ENCODE results near the gene SEZ6L. TPM values are rescaled to one million over a fixed set of nuclear protein-coding genes. Genes with fewer than 3 reads are reported as not detected.

Gene SEZ6L
- total RNA-seq, 4 donors from 2014 or later: 0.14 to 0.16 TPM; not detected in 2

GRCh38 chr22:26357281-26357680, 188.0 kb downstream of the SEZ6L start:
- Histone ChIP-seq H3K27ac (no peak overlapping the region), H3K9me3 (no peaks in the 10 kb centered on the region), H3K4me1 (peaks cover 0 to 7% (median 2%) of the 10 kb centered on the region in 4 donors), H3K36me3 (no peaks in the 10 kb centered on the region), H3K27me3 (peaks cover 21% of the 10 kb centered on the region), H3K4me3 (no peak overlapping the region)
- WGBS, 2 donors (ENCODE audit: low coverage in 1 of 2): 64% methylated on average over 2 of the region's 2 CpGs; no CpG with 5 or more reads in 1 of the 2 donors
- in situ Hi-C loops (cut with MboI; ENCODE audit: low pct_ligation_motif_present in 1 of 4, low pct_unique_long_range_greater_than_20kb in 1 of 4, low sequenced_read_pairs in 3 of 4): no loop called here
- TF ChIP-seq CTCF (IDR thresholded peaks at IDR 0.05) (no peak), POLR2AphosphoS5 (IDR thresholded peaks at IDR 0.05) (no peak), POLR2A (IDR thresholded peaks at IDR 0.05) (no peak), EP300 (IDR thresholded peaks at IDR 0.05; ENCODE audit: low read depth) (no peak)
- no peak for DNase-seq
- intact Hi-C loops (cut with DNase I; ENCODE audit: low total_unique reads): no loop called here

- Histone ChIP-seq H3K36me3 (no peaks in the 10 kb centered on the region), H3K27ac (no peak overlapping the region), H3K27me3 (peaks cover 22% of the 10 kb centered on the region), H3K4me3 (no peak overlapping the region), H3K9me3 (no peaks in the 10 kb centered on the region), H3K4me1 (peaks cover 0 to 7% (median 2%) of the 10 kb centered on the region in 4 donors)
- no peak for DNase-seq
- TF ChIP-seq POLR2A (IDR thresholded peaks at IDR 0.05) (no peak), EP300 (IDR thresholded peaks at IDR 0.05; ENCODE audit: low read depth) (no peak), POLR2AphosphoS5 (IDR thresholded peaks at IDR 0.05) (no peak), CTCF (IDR thresholded peaks at IDR 0.05) (no peak)
- in situ Hi-C loops (cut with MboI; ENCODE audit: low pct_ligation_motif_present in 1 of 4, low pct_unique_long_range_greater_than_20kb in 1 of 4, low sequenced_read_pairs in 3 of 4): no loop called here
- WGBS, 2 donors (ENCODE audit: low coverage in 1 of 2): 64% methylated on average over 9 of the region's 9 CpGs; no CpG with 5 or more reads in 1 of the 2 donors
- intact Hi-C loops (cut with DNase I; ENCODE audit: low total_unique reads): no loop called here
Measured at GRCh38 chr22:26357813-26358212, 188.6 kb downstream of the SEZ6L start.

- Histone ChIP-seq H3K27ac (no peak overlapping the region), H3K27me3 (peaks cover 22% of the 10 kb centered on the region), H3K4me3 (no peak overlapping the region), H3K4me1 (peaks cover 0 to 7% (median 2%) of the 10 kb centered on the region in 4 donors), H3K36me3 (no peaks in the 10 kb centered on the region), H3K9me3 (no peaks in the 10 kb centered on the region)
- in situ Hi-C loops (cut with MboI; ENCODE audit: low pct_ligation_motif_present in 1 of 4, low pct_unique_long_range_greater_than_20kb in 1 of 4, low sequenced_read_pairs in 3 of 4): no loop called here
- no peak for DNase-seq
- TF ChIP-seq CTCF (IDR thresholded peaks at IDR 0.05): no peak
- no peak for TF ChIP-seq EP300 (IDR thresholded peaks at IDR 0.05; ENCODE audit: low read depth)
- TF ChIP-seq POLR2A (IDR thresholded peaks at IDR 0.05): no peak
- TF ChIP-seq POLR2AphosphoS5 (IDR thresholded peaks at IDR 0.05): no peak
- WGBS, 2 donors (ENCODE audit: low coverage in 1 of 2): 94% methylated on average over 4 of the region's 4 CpGs; no CpG with 5 or more reads in 1 of the 2 donors
- intact Hi-C loops (cut with DNase I; ENCODE audit: low total_unique reads): no loop called here
Measured at GRCh38 chr22:26359156-26359555, 189.9 kb downstream of the SEZ6L start.

GRCh38 chr22:26360169-26360885, 191.1 kb downstream of the SEZ6L start:
- Histone ChIP-seq H3K9me3 (no peaks in the 10 kb centered on the region), H3K36me3 (no peaks in the 10 kb centered on the region), H3K4me1 (peaks cover 0 to 7% (median 2%) of the 10 kb centered on the region in 4 donors), H3K4me3 (no peak overlapping the region), H3K27me3 (peaks cover 22% of the 10 kb centered on the region), H3K27ac (no peak overlapping the region)
- 0 to 9% methylated on average over 4 to 17 of the region's 17 CpGs for WGBS, 2 donors (ENCODE audit: low coverage in 1 of 2)
- intact Hi-C loops (cut with DNase I; ENCODE audit: low total_unique reads): no loop called here
- peak; percentile 74 for DNase-seq
- in situ Hi-C loops (cut with MboI; ENCODE audit: low pct_ligation_motif_present in 1 of 4, low pct_unique_long_range_greater_than_20kb in 1 of 4, low sequenced_read_pairs in 3 of 4): no loop called here
- no peak for TF ChIP-seq POLR2AphosphoS5 (IDR thresholded peaks at IDR 0.05)
- no peak for TF ChIP-seq POLR2A (IDR thresholded peaks at IDR 0.05)
- peak; percentile 68 to 94 (median 92) for TF ChIP-seq CTCF (IDR thresholded peaks at IDR 0.05)
- no peak for TF ChIP-seq EP300 (IDR thresholded peaks at IDR 0.05; ENCODE audit: low read depth)

Data from transverse colon (tissue), 4 donors.